HG02798 (cell line): ENCODE measurements around the gene MYO1D.

Experiments
- ATAC-seq: cut with Tn5 transposase; IDR thresholded peaks from one replicate; pipeline ENCODE4 v1.9.1; 2021; ENCODE audit warnings: mild to moderate bottlenecking; ENCODE audit not compliant: unreplicated experiment, poor library complexity

The MYO1D gene

DNA sequence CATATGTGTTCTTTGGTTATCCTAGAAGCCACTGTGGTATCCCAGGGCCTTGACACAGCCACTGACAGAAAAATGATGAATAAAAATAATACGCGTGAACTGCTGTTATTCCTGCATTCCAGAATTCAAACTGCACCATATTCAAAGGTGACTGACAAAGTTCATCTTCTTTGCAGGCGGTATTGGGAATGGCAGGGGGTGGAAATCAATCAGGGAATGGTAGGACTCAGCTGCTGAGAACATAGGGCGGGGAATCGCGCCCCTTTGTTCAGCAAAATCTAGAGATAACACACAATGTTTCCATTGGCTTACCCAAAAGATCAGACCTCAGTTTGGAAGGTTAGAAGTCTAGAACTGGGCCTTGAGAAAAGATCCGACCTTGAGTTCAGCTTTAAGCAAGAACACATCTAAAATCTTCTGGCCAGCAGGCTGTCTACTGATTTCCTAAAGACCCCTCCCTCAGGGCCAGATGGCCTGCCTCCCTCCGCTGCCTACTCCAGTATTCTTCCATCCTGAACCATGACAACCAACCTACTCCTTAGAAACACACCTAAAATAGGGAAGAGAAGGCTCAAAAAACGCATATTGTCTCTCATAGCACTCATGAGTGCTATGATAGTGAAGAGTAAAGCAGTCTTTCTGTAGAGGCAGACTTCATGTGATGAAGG is 356.1 kb downstream of the MYO1D start:
- ATAC-seq = no peak

DNA sequence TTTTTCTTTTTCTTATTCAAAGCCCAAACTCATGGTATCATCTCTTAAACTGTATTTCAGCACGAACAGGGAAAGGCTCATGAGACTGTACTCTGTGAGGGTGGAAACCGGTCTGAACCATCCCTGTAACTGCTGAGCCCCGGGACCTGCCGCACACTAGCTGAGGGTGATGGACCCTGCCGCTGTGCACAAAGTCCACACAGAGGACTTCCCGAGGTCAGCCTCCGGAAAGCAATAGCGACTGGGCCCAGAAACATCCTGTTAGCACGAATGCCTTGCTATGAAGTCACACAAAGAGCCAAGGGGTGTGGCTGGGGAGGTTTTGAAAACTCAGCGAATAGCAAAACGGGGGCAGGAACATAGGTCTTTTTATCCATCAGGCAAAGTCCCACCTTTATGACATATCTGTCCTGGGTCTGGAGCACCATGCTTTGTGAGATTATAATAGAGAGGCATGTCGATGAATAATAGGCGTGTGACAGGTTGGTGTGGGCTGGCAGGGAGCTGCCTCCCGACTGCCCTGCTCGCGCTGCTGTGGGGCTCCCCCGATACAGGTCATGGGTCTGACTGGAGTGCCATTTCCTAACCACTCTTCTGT is 356.7 kb downstream of the MYO1D start:
- ATAC-seq = no peak

DNA sequence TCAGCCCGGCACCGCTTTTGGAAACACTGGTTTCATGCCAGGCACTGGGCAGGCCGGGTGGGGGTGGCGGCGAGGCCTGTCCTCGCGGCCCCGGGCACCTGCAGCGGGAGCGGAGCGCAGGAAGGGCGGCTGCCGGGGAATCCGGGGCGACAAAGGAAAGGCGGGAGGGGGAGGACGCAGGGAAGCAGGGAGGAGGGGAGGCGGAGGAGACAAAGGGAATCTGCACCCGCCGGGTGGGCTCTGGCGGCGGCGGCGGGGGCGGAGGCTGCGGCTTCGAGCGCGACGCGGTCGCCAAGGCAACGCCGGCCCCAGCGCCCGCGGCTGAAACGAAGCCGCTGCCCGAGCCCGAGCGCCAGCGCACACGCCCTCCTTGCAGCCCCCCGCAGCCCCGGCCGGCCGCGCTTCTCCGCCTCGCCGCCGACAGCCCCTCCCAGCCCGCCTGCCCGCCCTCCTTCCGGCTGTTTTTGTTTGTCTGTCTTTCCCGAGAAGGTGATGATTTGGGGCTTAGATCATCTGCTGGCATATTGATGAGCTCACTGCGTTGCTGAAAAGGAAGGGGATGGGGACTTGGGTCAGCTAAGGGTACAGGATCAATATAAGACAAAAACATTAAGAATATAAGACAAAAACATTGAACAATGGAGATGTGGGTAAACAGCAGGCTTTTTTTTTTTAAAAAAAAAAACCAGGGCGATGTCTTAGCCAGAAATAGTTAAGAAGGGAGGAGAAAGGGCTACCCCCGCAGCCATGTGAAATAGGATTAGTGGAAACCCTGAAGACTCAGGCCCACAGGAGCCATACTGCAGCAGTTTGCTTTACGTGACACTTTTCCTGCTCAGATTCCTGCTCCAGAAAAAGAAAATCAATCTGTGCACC is 357.5 kb downstream of the MYO1D start:
- ATAC-seq = no peak

DNA sequence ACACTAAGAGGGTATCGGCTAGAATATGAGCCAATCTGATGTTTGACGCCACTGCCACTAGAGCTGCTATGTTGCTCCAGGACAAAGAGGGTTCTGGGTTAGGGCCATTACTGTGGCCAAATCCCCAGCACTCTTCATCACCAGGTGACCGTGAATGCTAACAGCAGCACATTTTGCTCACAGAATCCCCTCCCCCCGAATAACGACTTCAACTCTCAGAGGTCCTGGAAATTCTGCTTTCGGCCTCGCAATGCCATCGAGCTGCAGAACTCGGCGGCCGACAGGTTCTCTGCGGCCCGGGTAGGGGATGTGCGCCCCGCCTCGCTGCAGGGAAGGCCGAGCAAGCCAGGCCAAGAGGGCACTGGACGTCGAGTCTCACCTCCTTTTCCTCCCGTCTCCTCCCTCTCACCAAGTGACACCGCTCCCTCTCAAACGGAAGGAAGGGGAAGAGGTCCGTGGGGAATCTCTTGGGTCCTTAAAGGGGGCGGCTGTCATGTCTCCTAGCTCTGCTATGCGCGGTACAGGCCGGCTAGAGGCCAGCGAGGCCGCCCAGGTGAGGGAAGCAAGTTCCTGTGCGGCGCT is 358.2 kb downstream of the MYO1D start:
- no peak for ATAC-seq

DNA sequence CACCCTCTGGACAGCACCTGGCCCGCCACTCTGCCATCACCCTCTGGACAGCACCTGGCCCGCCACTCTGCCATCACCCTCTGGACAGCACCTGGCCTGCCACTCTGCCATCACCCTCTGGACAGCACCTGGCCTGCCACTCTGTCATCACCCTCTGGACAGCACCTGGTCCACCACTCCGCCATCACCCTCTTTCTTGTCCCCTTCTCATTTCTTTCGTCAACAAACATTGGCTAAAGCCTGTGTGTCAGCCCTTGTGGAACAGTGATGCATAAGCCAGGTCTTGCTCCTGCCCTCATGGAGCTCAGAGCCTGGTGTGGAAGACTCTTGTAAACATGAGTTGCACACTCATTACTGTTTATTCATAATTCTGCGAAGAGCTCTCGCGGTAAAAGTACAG is 358.9 kb downstream of the MYO1D start:
- no peak for ATAC-seq

DNA sequence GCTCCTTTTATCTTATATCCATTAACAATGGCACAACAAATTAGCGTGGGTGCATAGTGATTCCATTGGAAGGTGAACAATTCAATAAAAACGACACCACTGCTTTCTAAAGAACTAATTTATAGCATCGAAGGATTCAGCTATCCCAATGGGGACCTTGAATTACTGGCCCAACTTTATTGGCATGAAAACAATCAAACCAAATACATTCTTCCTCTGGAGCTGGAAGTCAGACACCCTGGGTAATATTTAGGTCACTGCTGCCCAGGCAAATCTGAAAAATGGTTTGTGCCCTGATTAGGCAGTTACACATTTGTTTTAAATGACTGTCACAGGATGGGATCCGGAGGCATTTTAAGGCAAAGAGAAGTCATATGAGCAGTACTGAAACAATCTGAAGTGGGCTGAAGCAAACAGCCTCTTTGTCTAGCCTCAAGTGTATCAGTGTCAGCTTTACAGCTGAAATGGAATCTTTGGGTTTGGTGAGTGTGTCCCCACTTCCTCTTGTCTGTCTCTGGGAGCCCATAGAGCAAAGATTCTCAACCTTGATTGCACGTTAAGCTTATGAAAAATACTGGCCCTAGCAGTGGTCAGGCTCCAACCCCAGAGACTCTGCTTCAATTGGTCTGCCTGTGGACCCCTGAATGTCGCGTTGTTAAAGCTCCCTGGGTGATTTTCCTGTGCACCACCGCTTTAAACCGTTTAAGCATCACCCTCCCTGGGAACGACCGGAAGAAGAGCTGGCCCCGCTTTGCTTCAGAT is 359.8 kb downstream of the MYO1D start:
- no peak for ATAC-seq

DNA sequence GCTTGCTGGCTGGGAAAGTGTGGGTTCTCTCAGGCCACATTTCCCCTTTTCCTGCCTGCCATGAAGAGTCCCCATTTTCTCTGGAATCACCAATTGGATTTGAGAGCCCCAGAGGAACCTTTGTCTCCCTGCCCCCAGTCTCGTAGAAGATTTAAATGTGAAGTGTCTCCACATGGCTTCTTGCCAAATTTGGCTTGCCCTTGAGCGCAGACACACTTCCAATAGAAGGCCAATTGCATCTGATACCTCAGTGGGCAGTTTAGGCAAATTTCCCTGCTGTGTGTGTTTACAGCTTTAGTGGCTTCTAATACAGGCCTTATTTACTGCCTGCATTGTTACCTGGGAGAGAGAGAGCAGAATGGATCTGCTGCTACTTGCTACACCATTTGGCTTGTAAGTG is 360.5 kb downstream of the MYO1D start:
- no peak for ATAC-seq

DNA sequence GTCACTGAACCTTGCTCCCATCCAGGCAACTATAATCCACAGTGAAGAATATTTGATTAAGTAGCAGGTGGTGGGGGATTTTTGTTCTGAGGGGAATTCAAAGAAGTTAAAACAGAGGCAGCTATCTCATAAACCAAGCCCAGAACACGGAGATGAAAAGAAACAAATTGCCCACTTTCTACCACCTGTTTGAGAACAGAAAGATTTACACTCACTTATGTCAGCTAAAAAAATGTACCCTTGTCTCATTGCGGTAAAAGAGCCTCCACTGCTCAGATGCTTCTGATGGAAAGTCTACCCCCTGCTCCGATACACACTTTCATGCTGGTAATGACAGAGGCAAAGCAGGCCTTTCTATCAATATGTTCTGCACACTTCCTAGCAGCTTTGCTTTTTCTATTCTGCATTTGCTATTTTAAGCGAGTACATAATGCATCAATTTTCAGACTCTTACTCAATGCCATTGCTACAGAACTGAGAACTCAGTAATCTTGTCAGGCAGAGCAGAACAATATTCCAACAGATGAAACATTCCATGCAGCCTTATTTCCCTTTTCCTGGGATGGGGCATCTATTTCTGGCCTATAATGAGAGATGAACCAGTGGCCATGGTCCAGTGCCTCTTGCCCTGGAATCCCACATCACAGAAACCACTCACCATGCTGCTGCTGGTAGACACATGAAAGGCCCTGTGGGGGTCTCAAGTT is 361.1 kb downstream of the MYO1D start:
- peak; percentile 58 for ATAC-seq

DNA sequence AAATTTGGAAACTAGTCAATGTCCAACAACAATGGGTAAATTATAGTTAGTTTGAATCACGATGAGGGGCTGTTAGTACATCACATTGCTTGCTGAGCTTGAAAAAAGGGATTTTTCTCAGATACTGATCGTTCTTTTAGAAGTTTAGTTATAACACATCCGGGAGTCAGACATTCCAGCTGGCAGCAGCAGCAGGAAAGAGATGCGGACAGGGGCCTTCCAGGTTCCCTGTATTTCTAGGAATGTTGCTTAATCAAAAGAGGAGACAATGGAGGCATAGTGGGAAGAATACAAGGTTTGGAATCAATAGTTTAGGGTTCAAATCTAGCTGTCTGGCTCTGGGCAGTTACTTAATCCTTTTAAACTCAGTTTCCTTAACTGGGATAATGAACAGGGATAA is 362.3 kb downstream of the MYO1D start:
- no peak for ATAC-seq

DNA sequence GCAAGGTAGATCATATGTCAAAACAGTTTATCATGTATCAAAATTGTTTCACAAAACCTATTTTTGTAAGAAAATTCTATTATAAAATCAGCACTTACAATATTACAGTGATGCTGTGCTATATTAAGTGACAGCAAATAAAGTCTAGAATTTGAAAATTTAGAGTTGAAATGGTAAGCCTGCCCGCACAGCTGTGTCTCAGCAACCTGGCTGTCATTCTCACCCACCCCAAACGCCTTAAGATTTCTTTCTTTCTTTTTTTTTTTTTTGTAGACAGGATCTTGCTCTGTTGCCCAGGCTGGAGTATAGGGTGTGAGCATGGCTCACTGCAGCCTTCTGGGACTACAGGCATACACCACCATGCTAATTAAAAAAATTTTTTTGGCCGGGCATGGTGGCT is 363.3 kb downstream of the MYO1D start:
- ATAC-seq = no peak

DNA sequence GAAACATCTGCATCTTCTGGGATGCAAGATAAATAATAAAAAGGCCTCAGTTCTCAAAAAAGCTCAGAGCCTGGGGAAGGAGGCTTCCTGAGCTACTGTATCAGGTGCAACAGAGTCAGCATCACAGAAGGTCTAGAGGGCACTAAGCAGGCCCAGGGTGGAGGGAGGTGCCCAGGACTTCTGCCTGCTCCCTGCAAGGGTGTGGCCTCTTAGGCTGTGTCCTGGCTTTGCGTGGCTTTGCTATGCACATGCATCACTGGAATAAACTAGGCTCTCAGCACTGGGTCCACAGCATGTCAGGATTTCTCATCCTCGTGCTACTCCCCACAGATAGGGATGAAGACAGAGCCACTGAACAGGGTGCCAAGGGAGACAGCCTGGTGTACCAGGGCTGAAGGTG is 364.6 kb downstream of the MYO1D start:
- ATAC-seq = no peak

DNA sequence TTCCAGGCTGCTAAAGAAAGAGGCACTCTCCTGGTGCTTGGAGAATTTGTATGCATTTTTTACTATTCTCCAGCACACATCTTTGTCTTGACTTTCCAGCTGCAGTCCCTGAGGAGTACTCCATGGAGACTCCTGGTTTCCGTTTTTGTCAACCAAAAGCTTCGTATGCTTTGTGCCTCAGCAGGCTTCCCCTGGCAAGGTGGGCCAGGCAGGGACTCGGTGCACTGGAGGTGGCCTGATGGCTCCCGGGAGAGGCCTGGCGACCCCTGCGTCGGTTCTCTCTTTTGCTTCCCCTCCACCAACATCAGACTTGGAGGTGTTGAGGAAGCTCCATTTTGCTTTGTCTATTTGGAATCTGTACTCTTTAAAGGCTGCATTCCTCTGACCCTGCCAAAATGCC is 366.5 kb downstream of the MYO1D start:
- ATAC-seq = no peak

DNA sequence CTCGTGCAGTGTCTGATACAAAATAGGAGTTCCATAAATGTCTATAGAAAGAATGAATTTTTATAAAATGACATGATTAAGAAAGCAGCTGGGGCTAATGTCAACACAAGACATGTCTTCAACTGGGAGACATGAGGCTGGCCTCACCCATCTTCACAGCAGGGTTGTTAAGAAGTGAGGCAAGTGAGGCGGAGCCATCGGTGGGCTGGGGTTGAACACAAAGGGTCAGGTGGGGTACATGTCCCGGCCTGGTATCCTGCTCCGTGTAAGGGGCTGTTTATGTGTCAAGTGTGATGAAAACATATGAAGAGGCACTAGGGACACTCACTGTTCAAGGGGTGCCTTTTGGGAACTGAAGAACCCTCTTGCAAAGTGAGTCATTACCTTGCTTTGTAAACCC is 368.0 kb downstream of the MYO1D start:
- no peak for ATAC-seq

DNA sequence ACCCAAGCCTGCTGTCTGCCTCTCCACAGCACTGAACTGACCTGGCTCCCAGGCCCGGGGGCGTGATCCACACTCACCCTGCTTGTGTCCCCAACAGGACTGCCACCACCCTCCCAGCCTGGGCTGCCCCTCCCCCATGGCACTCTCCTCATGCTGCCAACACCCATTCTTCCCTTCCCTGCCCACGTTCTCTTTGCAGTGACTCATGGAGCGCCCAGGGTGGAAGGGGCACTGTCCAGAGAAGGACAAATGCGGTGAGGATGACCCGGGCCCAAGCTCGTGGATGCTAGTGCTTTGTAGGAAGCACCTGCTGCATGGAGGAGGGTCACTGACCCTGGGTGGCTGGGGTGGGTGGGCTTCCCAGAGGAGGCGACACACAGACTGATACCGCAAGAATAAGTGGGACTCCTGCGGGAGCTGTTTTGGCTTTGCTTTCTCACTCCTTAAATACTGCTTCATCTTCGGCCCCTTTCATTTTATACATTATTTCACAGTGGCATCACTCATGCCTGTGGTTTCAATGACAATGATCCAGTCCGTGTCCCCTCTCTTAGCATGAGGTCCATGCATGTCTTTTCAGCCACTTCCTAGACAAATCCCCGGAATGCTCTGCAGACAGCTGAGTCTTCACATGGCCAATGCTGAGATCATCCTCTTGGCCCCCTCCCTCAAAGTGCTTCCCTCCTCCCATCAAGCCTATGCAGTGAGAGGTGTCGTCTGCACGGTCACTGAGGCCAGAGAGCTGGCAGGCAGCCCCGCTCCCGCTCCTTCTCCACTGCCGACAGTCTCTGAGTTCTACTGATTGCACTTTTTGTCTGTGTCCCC is 372.5 kb downstream of the MYO1D start:
- ATAC-seq = no peak

DNA sequence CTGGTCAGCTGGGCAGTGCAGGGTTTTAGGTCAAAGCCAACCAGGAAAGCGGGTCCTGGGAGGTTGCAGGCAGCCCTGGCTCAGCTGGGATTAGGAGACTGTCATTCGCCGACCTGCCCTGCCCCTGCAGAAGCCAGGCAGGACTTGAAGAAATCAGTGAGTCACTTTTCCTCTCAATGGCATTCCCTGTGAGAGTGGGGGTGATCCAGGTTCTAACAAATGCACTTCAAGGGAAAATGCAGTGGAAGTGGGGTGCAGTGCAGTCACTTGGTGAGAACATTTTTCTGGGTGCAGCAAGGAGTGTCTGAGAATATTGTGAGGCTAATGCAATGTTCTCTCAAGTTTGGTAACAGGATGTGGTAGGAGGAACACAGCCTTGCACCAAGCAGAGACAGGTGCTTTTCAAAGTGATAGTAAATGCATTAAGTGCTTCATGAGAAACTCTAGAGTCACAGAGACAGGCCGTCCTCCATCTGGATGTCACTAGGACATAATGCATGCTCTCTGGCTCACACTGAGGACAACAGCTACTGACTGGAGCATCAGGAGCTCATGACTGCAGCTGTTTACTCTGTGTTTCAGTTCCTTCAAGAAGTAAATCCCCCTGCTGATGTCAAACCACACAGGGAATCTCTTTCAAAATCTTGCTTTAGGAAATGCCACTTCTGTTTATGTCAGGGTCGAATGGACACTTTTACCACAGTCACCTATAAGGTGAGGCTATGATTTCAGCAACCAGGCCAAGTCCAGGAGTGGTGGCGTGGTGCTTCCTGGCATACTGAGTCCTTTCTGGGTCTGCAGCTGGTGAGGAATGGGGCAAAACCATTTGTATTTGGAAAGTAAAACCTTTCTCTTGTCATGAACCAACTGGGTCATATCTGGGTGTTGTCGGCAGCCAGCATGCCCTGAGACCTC is 373.4 kb downstream of the MYO1D start:
- ATAC-seq = peak; percentile 85

DNA sequence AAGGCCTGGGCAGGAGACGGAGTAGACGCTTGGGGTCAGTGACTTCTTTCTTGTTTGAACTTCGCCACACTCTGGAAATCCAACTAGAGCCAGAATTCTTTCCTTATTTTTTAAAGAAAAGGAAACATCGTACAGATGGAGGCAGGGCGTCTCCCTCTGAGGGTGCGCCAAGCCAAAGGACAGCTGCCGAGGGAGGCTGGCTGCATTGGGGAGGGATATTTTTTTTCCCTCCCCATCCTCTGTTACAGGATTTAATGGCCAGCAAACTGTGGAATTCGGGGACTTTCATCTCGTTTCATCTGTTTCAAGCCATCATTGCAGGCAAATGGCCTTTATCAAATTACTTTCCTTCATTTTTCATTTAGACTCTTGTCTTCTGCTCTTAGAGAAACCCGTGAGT is 374.2 kb downstream of the MYO1D start:
- ATAC-seq = no peak

DNA sequence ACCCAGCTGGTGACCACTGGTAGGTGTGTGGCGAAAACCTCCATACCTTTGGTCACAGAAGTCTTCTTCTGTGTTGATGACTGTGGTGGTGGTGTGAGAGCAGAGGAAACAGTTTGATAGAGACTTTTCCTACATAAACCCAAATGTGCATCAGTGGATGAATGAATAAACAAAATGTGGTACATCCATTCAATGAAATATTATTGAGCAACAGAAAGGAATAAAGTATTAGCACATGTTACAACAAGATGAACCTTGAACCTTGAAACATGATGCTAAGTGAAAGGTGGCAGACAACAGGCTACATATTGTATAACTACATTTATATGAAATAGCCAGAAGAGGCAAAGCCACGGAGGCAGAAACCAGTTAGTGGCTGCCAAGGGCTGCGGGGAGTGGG is 374.9 kb downstream of the MYO1D start:
- no peak for ATAC-seq

DNA sequence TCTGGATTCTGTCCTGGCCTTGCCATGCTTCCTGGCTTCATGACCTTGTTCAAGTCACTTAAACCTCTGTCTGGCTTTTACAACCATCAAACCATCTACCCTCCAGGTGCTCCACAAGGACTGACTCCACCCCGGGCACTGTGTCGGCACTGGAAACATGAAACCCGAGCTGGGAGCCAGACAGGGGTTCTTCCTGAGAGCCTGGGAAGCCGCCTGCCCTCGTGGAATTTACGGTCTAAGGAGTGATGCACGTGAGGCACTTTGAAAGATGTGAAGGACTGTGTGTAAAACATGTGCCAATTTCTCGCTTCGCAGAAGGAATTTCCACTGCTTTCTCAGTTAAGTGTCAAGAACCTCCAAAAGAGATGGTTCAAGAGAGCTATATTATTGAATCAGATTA is 378.5 kb downstream of the MYO1D start:
- ATAC-seq = no peak
